Small intestine (tissue), 7 donors: ENCODE data around the gene NMUR2. TPM values are rescaled to one million over a fixed set of nuclear protein-coding genes. Genes with fewer than 3 reads are reported as not detected.

ENCODE experiments used
- DNase-seq, 2 donors: peaks; one replicate each; pipeline versions ENCODE4 v3.0.0 to v3.0.0-alpha.2; 2013
- FAIRE-seq: peaks from 2 replicates; lab custom pipeline; 2012; peaks lifted over from hg19 to GRCh38; lab: Jason Lieb, UNC
- H3K27ac ChIP-seq, 3 donors: one replicate each; pipeline ENCODE4 v1.5.1; 2013; ENCODE audit warnings: low read length in 2 of 3, mild to moderate bottlenecking in 2 of 3, control low read depth in 1 of 3, inconsistent platforms in 1 of 3, low read depth in 1 of 3, moderate library complexity in 1 of 3
- H3K27me3 ChIP-seq, 3 donors: one replicate each; pipeline ENCODE4 v1.6.1; 2013; ENCODE audit warnings: low read length in 3 of 3, inconsistent platforms in 1 of 3; ENCODE audit not compliant: control insufficient read depth in 3 of 3, insufficient read depth in 3 of 3
- H3K36me3 ChIP-seq, 3 donors: one replicate each; pipeline ENCODE4 v1.6.1; 2013; ENCODE audit warnings: low read length in 3 of 3, inconsistent platforms in 1 of 3, low read depth in 1 of 3, mild to moderate bottlenecking in 1 of 3, moderate library complexity in 1 of 3; ENCODE audit not compliant: control insufficient read depth in 3 of 3, insufficient read depth in 2 of 3
- H3K4me1 ChIP-seq, 3 donors: one replicate each; pipeline ENCODE4 v1.6.1; 2013; ENCODE audit warnings: low read length in 2 of 3, inconsistent platforms in 1 of 3, low read depth in 1 of 3, mild to moderate bottlenecking in 1 of 3, moderate library complexity in 1 of 3; ENCODE audit not compliant: control insufficient read depth in 3 of 3, insufficient read depth in 2 of 3
- H3K4me3 ChIP-seq, 3 donors: one replicate each; pipeline ENCODE4 v1.5.1; 2013; ENCODE audit warnings: low read length in 3 of 3, control low read depth in 1 of 3, inconsistent platforms in 1 of 3, low read depth in 1 of 3, mild to moderate bottlenecking in 1 of 3, moderate library complexity in 1 of 3
- H3K9me3 ChIP-seq, 2 donors: one replicate each; pipeline ENCODE4 v1.6.1; 2013; ENCODE audit warnings: low read depth in 1 of 2, low read length in 1 of 2; ENCODE audit not compliant: control insufficient read depth in 2 of 2, insufficient read depth in 1 of 2
- WGBS, 3 donors: extraction: QIAGEN DNeasy Blood & Tissue Kit; methylation state at CpG; one replicate each; pipeline ENCODE4 v1.1.7; 2013; 5-methylcytosine and 5-hydroxymethylcytosine counted together
- polyA plus RNA-seq, 4 donors: library from polyadenylated mRNA; stranded (reverse) in 3 of 4; unstranded in 1 of 4; fragments of 200-250 nt in 3 of 4; fragments of 120-200 nt in 1 of 4; gene quantifications; one replicate each; pipeline versions ENCODE4 v1.2.1 to v1.2.3, GENCODE V29; 2013
- donor health status: healthy with polysubstance abuse.
- donor health status: control.
- donor health status: control.
- donor health status: Bipolar disorder and iron deficiency.
- donor health status: healthy.

The NMUR2 gene
- polyA plus RNA-seq, 4 donors: 0.40 to 0.86 TPM; not detected in 2

- no peaks in the 10 kb centered on the region for H3K9me3 ChIP-seq
- no peaks in the 10 kb centered on the region for H3K27me3 ChIP-seq
- FAIRE-seq (no peak), DNase-seq (no peak)
- no peaks in the 10 kb centered on the region for H3K36me3 ChIP-seq
- no peak overlapping the region for H3K4me3 ChIP-seq
- peaks cover 0 to 2% (median 0%) of the 10 kb centered on the region in 3 donors for H3K4me1 ChIP-seq
- H3K27ac ChIP-seq: no peak overlapping the region
Observed at GRCh38 chr5:152364899-152365298, 40.2 kb downstream of the NMUR2 start.

- Histone ChIP-seq H3K27ac (no peak overlapping the region), H3K4me1 (peaks cover 0 to 8% (median 0%) of the 10 kb centered on the region in 3 donors), H3K36me3 (no peaks in the 10 kb centered on the region), H3K27me3 (no peaks in the 10 kb centered on the region), H3K9me3 (no peaks in the 10 kb centered on the region), H3K4me3 (no peak overlapping the region)
- 80 to 85% (median 80%) methylated on average over 4 of the region's 4 CpGs for WGBS, 3 donors
- FAIRE-seq (no peak), DNase-seq (no peak)
Observed at GRCh38 chr5:152364172-152364571, 40.9 kb downstream of the NMUR2 start.

- Histone ChIP-seq H3K36me3 (no peaks in the 10 kb centered on the region), H3K4me3 (no peak overlapping the region), H3K27ac (no peak overlapping the region), H3K4me1 (peaks cover 0 to 12% (median 0%) of the 10 kb centered on the region in 3 donors), H3K9me3 (no peaks in the 10 kb centered on the region), H3K27me3 (no peaks in the 10 kb centered on the region)
- no peak for DNase-seq
- 67 to 73% (median 72%) methylated on average over 9 of the region's 9 CpGs for WGBS, 3 donors
- FAIRE-seq: no peak
Observed at GRCh38 chr5:152358861-152359568, 46.1 kb downstream of the NMUR2 start.

GRCh38 chr5:152356506-152356905, 48.6 kb downstream of the NMUR2 start:
- no peak overlapping the region for H3K27ac ChIP-seq
- H3K36me3 ChIP-seq: no peaks in the 10 kb centered on the region
- 75 to 88% (median 76%) methylated on average over 2 of the region's 2 CpGs for WGBS, 3 donors
- FAIRE-seq (no peak), DNase-seq (no peak)
- H3K9me3 ChIP-seq: no peaks in the 10 kb centered on the region
- H3K4me3 ChIP-seq: no peak overlapping the region
- H3K27me3 ChIP-seq: no peaks in the 10 kb centered on the region
- peaks cover 0 to 12% (median 0%) of the 10 kb centered on the region in 3 donors for H3K4me1 ChIP-seq

- no peak overlapping the region for H3K27ac ChIP-seq
- no peaks in the 10 kb centered on the region for H3K36me3 ChIP-seq
- H3K9me3 ChIP-seq: no peaks in the 10 kb centered on the region
- 42 to 82% (median 42%) methylated on average over 1 of the region's 1 CpG for WGBS, 3 donors
- no peak overlapping the region for H3K4me3 ChIP-seq
- DNase-seq (no peak), FAIRE-seq (no peak)
- no peaks in the 10 kb centered on the region for H3K27me3 ChIP-seq
- peaks cover 0 to 11% (median 0%) of the 10 kb centered on the region in 3 donors for H3K4me1 ChIP-seq
Observed at GRCh38 chr5:152355061-152355460, 50.0 kb downstream of the NMUR2 start.

GRCh38 chr5:152353001-152353400, 52.1 kb downstream of the NMUR2 start:
- DNase-seq: no peak
- Histone ChIP-seq H3K4me1 (no peaks in the 10 kb centered on the region), H3K4me3 (no peak overlapping the region), H3K36me3 (no peaks in the 10 kb centered on the region), H3K27me3 (no peaks in the 10 kb centered on the region), H3K27ac (no peak overlapping the region), H3K9me3 (no peaks in the 10 kb centered on the region)
- WGBS, 3 donors: 81 to 90% (median 82%) methylated on average over 3 of the region's 3 CpGs
- FAIRE-seq: no peak

GRCh38 chr5:152349683-152350526, 55.2 kb downstream of the NMUR2 start:
- WGBS, 3 donors: 21 to 27% (median 23%) methylated on average over 8 of the region's 8 CpGs
- FAIRE-seq (no peak), DNase-seq (peak; percentile 41)

More at GRCh38 chr5:152349683-152350526, 55.2 kb downstream of the NMUR2 start:
- Histone ChIP-seq H3K9me3 (no peaks in the 10 kb centered on the region), H3K27ac (no peak overlapping the region), H3K27me3 (no peaks in the 10 kb centered on the region), H3K36me3 (no peaks in the 10 kb centered on the region), H3K4me1 (no peaks in the 10 kb centered on the region), H3K4me3 (no peak overlapping the region)
